Epithelial cell of alveolus of lung (primary cell): Measurements from ENCODE around the gene CD24. TPM values are rescaled to one million over a fixed set of nuclear protein-coding genes. Genes with fewer than 3 reads are reported as not detected.

Experiments
- total RNA-seq: library from RNA; depleted of rRNA; stranded (reverse); fragments of >200 nt; gene quantifications from 2 replicates; pipeline ENCODE4 v1.2.1, GENCODE V29; 2015

The CD24 gene
- 6.5 and 32.8 TPM in 2 replicates for total RNA-seq

GRCh38 chr6:106974336-106974998 lies at the start of gene CD24:
Gene CD24 (minus strand): TSS chr6:106974729. CDS start chr6:106974646, 83 bp downstream.

Other genes with a start within 250 kb of the CD24 start
- 11.8 and 16.3 TPM in 2 replicates for gene MTRES1, start 53.5 kb upstream of the CD24 start, total RNA-seq
- gene BEND3, start 140.8 kb upstream of the CD24 start, total RNA-seq: 1.4 and 1.7 TPM in 2 replicates